Astrocyte of the spinal cord (primary cell): ENCODE measurements around the gene LY6G5B.

Experiments used
- DNase-seq: peaks from one replicate; pipeline ENCODE4 v3.0.0; 2011; ENCODE audit warnings: low read depth, low spot score
- H3K4me3 ChIP-seq: 2 replicates; pipeline ENCODE4 v1.5.1; 2011; ENCODE audit warnings: low read depth, mild to moderate bottlenecking, low read length, moderate library complexity
- CTCF ChIP-seq: IDR thresholded peaks from 2 replicates; pipeline ENCODE4 v1.5.1; 2012; ENCODE audit warnings: low read depth, mild to moderate bottlenecking, low read length, inconsistent platforms
- in situ Hi-C: cut with HindIII; loops from 2 replicates; pipeline ENCODE4 v1.10.0; 2017; ENCODE audit warnings: low sequenced_read_pairs

Gene LY6G5B

GRCh38 chr6:31721351-31722020 lies 51.7 kb downstream of the LY6G5B start, which contains the start of gene LY6G6C:
TSS of gene LY6G6C (minus strand) at chr6:31721746. CDS start at chr6:31721679, 67 bp downstream.
- no peak for DNase-seq
- no peak within 1 kb of the TSS for H3K4me3 ChIP-seq
- in situ Hi-C loops: no loop called here
- no peak for TF ChIP-seq CTCF

GRCh38 chr6:31722173-31722572 lies 52.4 kb downstream of the LY6G5B start:
- in situ Hi-C loops: no loop called here
- H3K4me3 ChIP-seq: no peak overlapping the region
- no peak for TF ChIP-seq CTCF
- DNase-seq: no peak
